Measurements from ENCODE around the gene SEMA3C. TPM values are rescaled to one million over a fixed set of nuclear protein-coding genes. Genes with fewer than 3 reads are reported as not detected.

The SEMA3C gene
- total RNA-seq, 1 donor from 2014 or later = 67.8 TPM

- no peak overlapping the region for H3K27ac Mint-ChIP-seq
- no peak for DNase-seq (ENCODE audit: extremely low spot score, unreplicated experiment)
- no peak overlapping the region for H3K4me3 Mint-ChIP-seq
- H3K4me1 Mint-ChIP-seq (ENCODE audit: unreplicated experiment) = peaks cover 31% of the 10 kb centered on the region
- H3K9me3 Mint-ChIP-seq = no peaks in the 10 kb centered on the region
- peaks cover 19% of the 10 kb centered on the region for H3K36me3 Mint-ChIP-seq
- no peaks in the 10 kb centered on the region for H3K27me3 Mint-ChIP-seq
- TF ChIP-seq CTCF (conservative IDR thresholded peaks at IDR 0.05) = no peak
Observed at GRCh38 chr7:80825499-80825898, 93.4 kb downstream of the SEMA3C start.

- no peak overlapping the region for H3K27ac Mint-ChIP-seq
- DNase-seq (ENCODE audit: extremely low spot score, unreplicated experiment) = no peak
- TF ChIP-seq CTCF (conservative IDR thresholded peaks at IDR 0.05) = peak; percentile 25
- peaks cover 24% of the 10 kb centered on the region for H3K4me1 Mint-ChIP-seq (ENCODE audit: unreplicated experiment)
- H3K36me3 Mint-ChIP-seq = peaks cover 23% of the 10 kb centered on the region
- H3K4me3 Mint-ChIP-seq = no peak overlapping the region
- H3K9me3 Mint-ChIP-seq = no peaks in the 10 kb centered on the region
- no peaks in the 10 kb centered on the region for H3K27me3 Mint-ChIP-seq
Observed at GRCh38 chr7:80824253-80824652, 94.6 kb downstream of the SEMA3C start.

- Mint-ChIP-seq H3K27me3 (no peaks in the 10 kb centered on the region), H3K4me3 (no peak overlapping the region), H3K9me3 (no peaks in the 10 kb centered on the region), H3K27ac (no peak overlapping the region), H3K36me3 (peaks cover 23% of the 10 kb centered on the region), H3K4me1 (ENCODE audit: unreplicated experiment) (peaks cover 28% of the 10 kb centered on the region)
- no peak for TF ChIP-seq CTCF (conservative IDR thresholded peaks at IDR 0.05)
- no peak for DNase-seq (ENCODE audit: extremely low spot score, unreplicated experiment)
Observed at GRCh38 chr7:80823057-80823456, 95.8 kb downstream of the SEMA3C start.

- no peak for TF ChIP-seq CTCF (conservative IDR thresholded peaks at IDR 0.05)
- peaks cover 26% of the 10 kb centered on the region for H3K4me1 Mint-ChIP-seq (ENCODE audit: unreplicated experiment)
- H3K9me3 Mint-ChIP-seq = no peaks in the 10 kb centered on the region
- H3K4me3 Mint-ChIP-seq = no peak overlapping the region
- DNase-seq (ENCODE audit: extremely low spot score, unreplicated experiment) = no peak
- H3K27me3 Mint-ChIP-seq = no peaks in the 10 kb centered on the region
- H3K36me3 Mint-ChIP-seq = peaks cover 23% of the 10 kb centered on the region
- H3K27ac Mint-ChIP-seq = no peak overlapping the region
Observed at GRCh38 chr7:80821771-80822319, 97.0 kb downstream of the SEMA3C start.

- Mint-ChIP-seq H3K4me1 (ENCODE audit: unreplicated experiment) (peaks cover 8% of the 10 kb centered on the region), H3K27ac (no peak overlapping the region), H3K27me3 (no peaks in the 10 kb centered on the region), H3K9me3 (no peaks in the 10 kb centered on the region), H3K4me3 (no peak overlapping the region), H3K36me3 (peaks cover 20% of the 10 kb centered on the region)
- no peak for DNase-seq (ENCODE audit: extremely low spot score, unreplicated experiment)
- TF ChIP-seq CTCF (conservative IDR thresholded peaks at IDR 0.05) = no peak
Observed at GRCh38 chr7:80819503-80819902, 99.3 kb downstream of the SEMA3C start.

- H3K4me3 Mint-ChIP-seq = no peak overlapping the region
- H3K9me3 Mint-ChIP-seq = no peaks in the 10 kb centered on the region
- H3K4me1 Mint-ChIP-seq (ENCODE audit: unreplicated experiment) = peaks cover 8% of the 10 kb centered on the region
- TF ChIP-seq CTCF (conservative IDR thresholded peaks at IDR 0.05) = no peak
- H3K36me3 Mint-ChIP-seq = peaks cover 24% of the 10 kb centered on the region
- no peak for DNase-seq (ENCODE audit: extremely low spot score, unreplicated experiment)
- no peak overlapping the region for H3K27ac Mint-ChIP-seq
- H3K27me3 Mint-ChIP-seq = no peaks in the 10 kb centered on the region
Observed at GRCh38 chr7:80818181-80818580, 100.7 kb downstream of the SEMA3C start.
